Panc1 (cell line): ENCODE data around the gene TLE4.

Source experiments
- CTCF ChIP-seq: fragments of 450-650 bp; IDR thresholded peaks from 2 replicates; pipeline ENCODE4 v1.5.1; 2017; ENCODE audit warnings: mild to moderate bottlenecking
- POLR2AphosphoS5 ChIP-seq: IDR thresholded peaks from 2 replicates; pipeline ENCODE4 v1.6.1; 2012; ENCODE audit warnings: mild to moderate bottlenecking, low read depth, low read length, moderate library complexity

GRCh38 chr9:79572032-79572607 lies 355 bp downstream of the TLE4 start:
- TF ChIP-seq CTCF (no peak), POLR2AphosphoS5 (no peak)
